NCI-H2029 treated with DMSO at 0.1 percent for 48 hours (cell line): ENCODE measurements around the gene COMTD1.
"Not testable (repeated sequence)": the region's sequence is repeated elsewhere in the genome, so short reads cannot be mapped to it uniquely, and the experiment has no call there.

ENCODE experiments used
- DNase-seq: peaks from one replicate; lab custom pipeline; 2025; lab: John Stamatoyannopoulos, UW

Gene COMTD1

GRCh38 chr10:75223507-75223906 is 12.2 kb downstream of the COMTD1 start:
- DNase-seq: no peak

DNA sequence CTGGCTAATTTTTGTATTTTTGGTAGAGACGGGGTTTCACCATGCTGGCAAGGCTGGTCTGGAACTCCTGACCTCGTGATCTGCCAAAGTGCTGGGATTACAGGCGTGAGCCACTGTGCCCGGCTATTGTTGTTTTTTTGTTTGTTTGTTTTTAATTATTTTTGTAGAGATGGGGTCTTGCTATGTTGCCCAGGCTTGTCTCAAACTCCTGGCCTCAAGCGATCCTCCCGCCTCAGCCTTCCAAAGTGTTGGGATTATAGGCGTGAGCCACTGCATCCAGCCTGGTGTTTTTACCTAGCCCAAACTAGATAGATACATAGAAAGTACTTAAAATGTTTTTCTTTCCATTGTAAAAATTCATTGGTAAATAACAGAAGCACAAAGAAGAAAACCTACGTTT is 14.3 kb downstream of the COMTD1 start:
- DNase-seq: not testable (repeated sequence)

DNA sequence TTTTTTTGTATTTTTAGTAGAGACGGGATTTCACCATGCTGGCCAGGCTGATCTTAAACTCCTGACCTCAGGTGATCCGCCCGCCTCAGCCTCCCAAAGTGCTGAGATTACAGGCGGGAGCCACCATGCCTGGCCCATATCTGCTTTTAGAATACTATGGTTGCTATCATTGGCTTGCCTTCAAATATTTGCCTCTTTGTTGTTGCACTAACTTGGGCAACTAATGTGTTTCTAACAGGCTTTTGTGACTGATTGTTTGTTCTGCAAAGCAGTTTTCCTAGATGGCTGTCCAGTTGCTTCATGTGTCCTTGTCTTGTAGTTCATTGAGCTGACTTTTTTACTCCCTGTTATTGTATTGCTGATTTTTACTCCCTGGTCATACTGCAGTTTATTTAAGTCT is 15.5 kb downstream of the COMTD1 start:
- DNase-seq: no peak

GRCh38 chr10:75212343-75212742 is 23.4 kb downstream of the COMTD1 start:
- DNase-seq: no peak

GRCh38 chr10:75211007-75211691 is 24.6 kb downstream of the COMTD1 start:
- no peak for DNase-seq

GRCh38 chr10:75210282-75211006 is 25.3 kb downstream of the COMTD1 start, which contains the start of gene VDAC2:
TSS of gene VDAC2 (plus strand) at chr10:75210796. CDS start at chr10:75211159, 363 bp downstream.
- no peak for DNase-seq

- DNase-seq: no peak
Measured at GRCh38 chr10:75209921-75210281, 25.9 kb downstream of the COMTD1 start.

- no peak for DNase-seq
Measured at GRCh38 chr10:75209086-75209920, 26.5 kb downstream of the COMTD1 start.

DNA sequence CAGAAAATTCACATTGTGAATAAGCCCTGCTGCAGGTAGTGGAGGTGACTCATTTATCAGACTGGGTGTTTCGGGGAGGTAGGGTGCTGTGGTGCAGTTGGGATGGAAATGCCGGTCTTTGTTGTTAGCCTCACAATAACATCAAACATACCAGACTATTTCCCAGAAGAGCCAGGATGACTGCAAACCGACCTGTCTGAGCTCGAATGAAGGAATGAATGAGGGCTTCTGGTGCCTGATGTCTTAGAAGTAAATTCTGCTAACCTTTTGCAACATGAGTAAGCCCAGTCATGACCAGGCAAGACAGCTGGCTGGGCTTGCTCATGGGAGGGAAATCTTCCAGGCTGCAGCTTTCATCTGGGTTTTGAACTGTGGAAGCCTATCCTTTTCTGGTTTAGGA is 27.6 kb downstream of the COMTD1 start:
- DNase-seq: no peak

DNA sequence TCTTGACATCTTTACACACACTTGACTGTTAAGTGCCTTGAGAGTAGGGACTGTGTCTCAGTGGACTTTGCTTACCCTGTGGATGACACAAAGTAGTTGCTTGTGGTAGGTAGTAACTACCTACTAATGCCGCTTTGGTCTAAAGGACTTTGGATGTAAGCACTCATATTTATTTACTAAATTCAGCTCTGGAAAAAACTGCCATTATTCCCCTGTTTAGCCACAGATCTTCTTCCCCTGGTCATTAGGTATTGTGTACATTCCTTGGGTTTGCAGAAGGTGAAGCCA is 28.0 kb downstream of the COMTD1 start:
- no peak for DNase-seq

GRCh38 chr10:75207079-75207856 is 28.5 kb downstream of the COMTD1 start:
- DNase-seq: no peak

GRCh38 chr10:75206638-75207037 is 29.1 kb downstream of the COMTD1 start:
- DNase-seq: not testable (repeated sequence)

GRCh38 chr10:75205908-75206307 is 29.8 kb downstream of the COMTD1 start:
- no peak for DNase-seq

DNA sequence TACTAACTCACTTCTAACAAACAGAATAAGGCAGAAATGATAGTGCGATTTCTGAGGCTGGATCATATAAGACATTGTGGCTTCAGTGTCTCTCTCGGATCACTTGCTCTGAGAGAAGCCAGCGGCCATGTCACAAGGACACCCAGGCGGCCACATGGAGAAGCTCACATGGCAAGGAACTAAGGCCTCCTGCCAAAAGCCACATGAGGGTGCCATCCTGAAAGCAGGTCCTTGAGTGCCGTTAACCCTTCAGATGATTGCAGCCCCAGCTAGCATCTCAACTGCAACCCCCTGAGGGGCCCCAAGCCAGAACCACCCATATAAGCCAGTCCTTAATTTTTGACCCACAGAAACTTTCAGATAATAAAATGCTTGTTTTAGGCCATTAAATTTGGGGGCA is 32.0 kb downstream of the COMTD1 start:
- no peak for DNase-seq

DNA sequence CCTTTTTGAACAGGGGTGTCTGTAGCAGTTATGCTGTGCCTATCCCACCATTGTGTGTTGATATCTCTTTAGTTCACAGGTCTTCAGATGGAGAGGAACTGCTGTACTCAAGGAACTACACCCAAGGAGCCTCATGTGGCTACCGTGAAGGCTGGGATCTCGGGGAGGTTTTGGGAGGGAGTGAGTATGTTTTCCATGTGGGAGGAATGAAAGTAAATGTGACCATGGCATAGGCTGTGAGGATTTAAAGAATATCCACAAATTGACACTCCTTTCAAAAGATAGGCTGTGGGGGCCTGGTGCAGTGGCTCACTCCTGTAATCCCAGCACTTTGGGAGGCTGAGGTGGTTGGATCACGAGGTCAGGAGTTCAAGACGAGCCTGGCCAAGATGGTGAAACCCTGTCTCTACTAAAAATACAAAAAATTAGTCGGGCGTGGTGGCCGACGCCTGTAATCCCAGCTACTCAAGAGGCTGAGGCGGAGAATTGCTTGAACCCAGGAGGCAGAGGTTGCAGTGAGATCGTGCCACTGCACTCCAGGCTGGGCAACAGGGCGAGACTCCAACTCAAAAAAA is 32.6 kb downstream of the COMTD1 start:
- not testable (repeated sequence) for DNase-seq

- no peak for DNase-seq
Measured at GRCh38 chr10:75202321-75203045, 33.3 kb downstream of the COMTD1 start.

DNA sequence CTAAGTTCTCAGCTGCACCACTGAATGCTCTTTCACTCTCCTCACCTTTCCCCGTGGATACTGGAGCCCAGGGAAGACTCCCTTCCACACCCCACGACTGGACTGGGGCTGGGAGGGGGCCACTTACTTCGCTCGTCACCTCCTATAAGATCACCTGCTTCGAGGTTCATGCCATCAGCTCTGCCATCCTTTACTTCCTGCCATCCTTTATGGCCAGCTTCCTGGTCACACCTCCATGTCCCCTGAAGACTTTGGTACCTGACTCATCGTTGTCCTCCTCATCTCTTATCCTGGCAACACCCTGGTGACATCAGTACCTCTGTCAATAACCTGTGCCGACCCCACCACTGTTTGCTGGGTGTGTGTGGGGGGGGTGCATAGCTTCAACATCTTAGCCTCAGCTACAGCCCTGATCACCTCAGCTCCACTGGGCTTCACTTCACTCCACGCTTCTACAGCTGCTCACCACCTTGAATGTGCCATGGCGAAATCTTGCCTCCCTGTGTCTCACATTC is 33.9 kb downstream of the COMTD1 start:
- DNase-seq: no peak

DNA sequence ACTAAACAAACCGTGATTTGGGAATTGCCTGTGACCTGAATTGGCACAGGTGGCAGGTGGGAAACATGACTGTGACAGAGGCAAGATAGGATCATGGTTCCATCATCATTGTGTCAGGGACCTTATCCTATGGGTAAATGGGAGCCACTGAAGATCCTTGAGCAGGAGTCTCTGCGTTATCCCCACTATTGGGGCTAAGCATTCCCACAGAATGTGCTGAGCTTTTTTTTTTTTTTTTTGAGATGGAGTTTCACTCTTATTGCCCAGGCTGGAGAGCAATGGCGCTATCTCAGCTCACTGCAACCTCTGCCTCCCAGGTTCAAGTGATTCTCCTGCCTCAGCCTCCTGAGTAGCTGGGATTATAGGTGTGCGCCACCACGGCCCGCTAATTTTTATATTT is 35.8 kb downstream of the COMTD1 start:
- DNase-seq: not testable (repeated sequence)

GRCh38 chr10:75197906-75198305 is 37.9 kb downstream of the COMTD1 start:
- no peak for DNase-seq

DNA sequence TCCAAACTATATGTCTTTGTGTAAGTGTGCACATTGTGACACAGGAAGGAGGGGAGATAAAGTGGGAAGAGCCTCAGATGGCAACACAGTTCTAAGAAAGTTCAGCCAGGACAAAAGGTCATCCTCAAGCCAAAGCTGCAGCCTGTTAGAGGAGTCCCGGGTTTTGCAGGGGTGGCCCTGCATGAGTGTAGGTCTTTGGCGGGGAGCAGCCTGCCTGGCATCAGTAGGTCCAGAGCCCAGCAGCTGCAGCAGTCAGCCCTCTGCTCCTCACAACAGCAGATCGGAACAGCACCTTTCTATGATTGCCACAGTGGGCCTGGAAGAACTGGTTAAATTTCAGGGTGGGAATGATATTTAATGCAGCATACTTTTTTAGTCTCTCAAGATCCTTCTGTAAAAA is 38.7 kb downstream of the COMTD1 start:
- DNase-seq: no peak
